Neutrophil (primary cell): ENCODE measurements around the gene ANKS4B.
"Not testable (repeated sequence)": the region's sequence is repeated elsewhere in the genome, so short reads cannot be mapped to it uniquely, and the experiment has no call there.

Source experiments
- H3K27ac ChIP-seq: fragments of 200-600 bp; sonication (generic); 2 replicates; pipeline ENCODE4 v1.5.1; 2016; ENCODE audit warnings: mild to moderate bottlenecking, moderate library complexity
- H3K27me3 ChIP-seq: fragments of 200-600 bp; sonication (generic); 2 replicates; pipeline ENCODE4 v1.6.0; 2016; ENCODE audit warnings: mild to moderate bottlenecking
- H3K36me3 ChIP-seq: fragments of 200-600 bp; sonication (generic); 2 replicates; pipeline ENCODE4 v1.5.1; 2017
- H3K4me1 ChIP-seq, 2 experiments: fragments of 200-600 bp in 1 of 2; sonication (generic) in 1 of 2; 1 replicate in 1 of 2; 2 replicates in 1 of 2; pipeline versions ENCODE4 v1.5.1 to v1.6.1; 2013 to 2016; ENCODE audit warnings: low read depth in 1 of 2, low read length in 1 of 2, mild to moderate bottlenecking in 1 of 2, moderate library complexity in 1 of 2; ENCODE audit not compliant: control insufficient read depth in 1 of 2, insufficient read depth in 1 of 2
- H3K4me3 ChIP-seq, 2 experiments: fragments of 200-600 bp in 1 of 2; sonication (generic) in 1 of 2; 1 replicate in 1 of 2; 2 replicates in 1 of 2; pipeline ENCODE4 v1.5.1; 2013 to 2016; ENCODE audit warnings: low read depth in 1 of 2, low read length in 1 of 2, mild to moderate bottlenecking in 1 of 2, moderate library complexity in 1 of 2
- H3K9me3 ChIP-seq: fragments of 200-600 bp; sonication (generic); 2 replicates; pipeline ENCODE4 v1.5.1; 2016
- TF ChIP-seq, protein P1 (sequence below): fragments of 200-600 bp; sonication (generic); IDR thresholded peaks from 2 replicates; pipeline ENCODE4 v1.5.1; 2016; ENCODE audit warnings: antibody characterized with exemption

Gene ANKS4B

DNA sequence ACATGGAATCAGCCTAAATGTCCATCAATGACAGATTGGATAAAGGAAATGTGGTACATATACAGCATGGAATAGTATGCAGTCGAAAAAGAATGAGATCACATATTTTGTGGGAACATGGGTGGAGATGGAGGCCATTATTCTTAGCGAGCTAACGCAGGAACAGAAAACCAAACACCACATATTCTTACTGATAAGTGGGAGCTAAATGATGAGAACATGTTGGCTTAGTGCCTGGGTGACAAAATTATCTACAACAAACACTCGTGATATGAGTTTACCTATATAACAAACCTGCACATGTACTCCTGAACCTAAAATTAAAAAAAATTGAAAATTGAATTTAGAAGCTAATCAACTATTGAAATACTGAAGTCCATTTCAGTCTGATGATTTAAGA lies 6.1 kb downstream of the ANKS4B start:
- Histone ChIP-seq H3K9me3 (no peaks in the 10 kb centered on the region), H3K4me1 (no peaks in the 10 kb centered on the region), H3K27ac (no peak overlapping the region), H3K36me3 (no peaks in the 10 kb centered on the region), H3K4me3 (no peak overlapping the region), H3K27me3 (peaks cover 11% of the 10 kb centered on the region)
- TF ChIP-seq, protein P1, sequence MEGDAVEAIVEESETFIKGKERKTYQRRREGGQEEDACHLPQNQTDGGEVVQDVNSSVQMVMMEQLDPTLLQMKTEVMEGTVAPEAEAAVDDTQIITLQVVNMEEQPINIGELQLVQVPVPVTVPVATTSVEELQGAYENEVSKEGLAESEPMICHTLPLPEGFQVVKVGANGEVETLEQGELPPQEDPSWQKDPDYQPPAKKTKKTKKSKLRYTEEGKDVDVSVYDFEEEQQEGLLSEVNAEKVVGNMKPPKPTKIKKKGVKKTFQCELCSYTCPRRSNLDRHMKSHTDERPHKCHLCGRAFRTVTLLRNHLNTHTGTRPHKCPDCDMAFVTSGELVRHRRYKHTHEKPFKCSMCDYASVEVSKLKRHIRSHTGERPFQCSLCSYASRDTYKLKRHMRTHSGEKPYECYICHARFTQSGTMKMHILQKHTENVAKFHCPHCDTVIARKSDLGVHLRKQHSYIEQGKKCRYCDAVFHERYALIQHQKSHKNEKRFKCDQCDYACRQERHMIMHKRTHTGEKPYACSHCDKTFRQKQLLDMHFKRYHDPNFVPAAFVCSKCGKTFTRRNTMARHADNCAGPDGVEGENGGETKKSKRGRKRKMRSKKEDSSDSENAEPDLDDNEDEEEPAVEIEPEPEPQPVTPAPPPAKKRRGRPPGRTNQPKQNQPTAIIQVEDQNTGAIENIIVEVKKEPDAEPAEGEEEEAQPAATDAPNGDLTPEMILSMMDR = no peak

DNA sequence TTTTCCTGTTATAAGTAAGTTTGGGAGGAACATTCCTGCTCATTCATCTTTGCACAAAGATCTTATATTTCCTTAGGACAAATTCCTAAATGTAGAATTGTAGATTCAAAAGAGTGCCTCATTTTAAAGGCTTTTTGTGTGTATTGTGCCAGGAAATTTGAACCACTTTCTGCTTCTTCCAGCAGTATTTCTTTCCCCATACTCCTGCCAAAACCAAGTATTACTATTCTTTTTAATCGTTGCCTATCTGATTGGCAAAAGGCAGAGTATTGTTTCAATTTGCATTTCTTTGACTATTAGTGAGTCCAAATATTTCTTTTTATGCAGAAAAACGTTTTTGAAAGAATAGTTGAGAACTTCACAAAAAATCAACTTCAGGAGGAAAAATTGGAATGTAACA lies 9.3 kb downstream of the ANKS4B start:
- Histone ChIP-seq H3K4me1 (no peaks in the 10 kb centered on the region), H3K27me3 (peaks cover 15% of the 10 kb centered on the region), H3K36me3 (no peaks in the 10 kb centered on the region), H3K9me3 (no peaks in the 10 kb centered on the region), H3K27ac (no peak overlapping the region), H3K4me3 (no peak overlapping the region)
- TF ChIP-seq, protein P1 = no peak

DNA sequence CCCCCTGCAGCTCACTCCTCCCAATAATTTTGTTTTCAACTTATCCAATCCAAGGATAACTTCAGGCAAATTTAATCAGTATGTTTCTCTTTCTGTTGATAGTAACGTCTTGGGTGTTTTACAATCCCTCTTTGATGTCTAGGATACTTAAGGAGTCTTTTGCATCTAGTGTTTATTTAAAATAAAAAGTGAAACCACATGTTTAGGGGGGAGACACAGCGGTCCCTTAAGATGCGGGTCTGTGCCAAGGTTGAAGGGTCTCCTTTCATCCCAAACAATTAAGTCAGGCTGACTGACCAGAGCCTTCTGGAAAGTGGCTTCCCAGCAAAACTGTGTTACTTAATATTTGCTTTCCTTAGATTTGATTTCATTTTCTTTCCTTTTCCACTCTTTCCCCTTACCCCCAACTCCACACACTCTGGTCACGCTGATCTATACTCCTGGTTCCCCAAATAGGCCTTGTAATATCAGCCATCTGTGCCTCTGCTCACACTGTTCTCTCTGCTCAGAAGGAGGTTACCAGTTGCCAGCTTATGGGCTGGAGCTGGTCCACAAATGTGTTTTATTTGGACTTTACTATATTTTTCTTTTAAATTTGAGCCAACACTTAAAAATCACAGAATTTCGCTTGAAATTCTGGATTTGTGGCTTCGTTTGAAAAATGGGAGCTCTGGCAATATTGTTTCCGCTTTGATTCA lies 11.2 kb downstream of the ANKS4B start:
- Histone ChIP-seq H3K4me1 (no peaks in the 10 kb centered on the region), H3K27me3 (peaks cover 18% of the 10 kb centered on the region), H3K9me3 (no peaks in the 10 kb centered on the region), H3K36me3 (no peaks in the 10 kb centered on the region), H3K27ac (no peak overlapping the region), H3K4me3 (no peak overlapping the region)
- TF ChIP-seq, protein P1 = no peak

DNA sequence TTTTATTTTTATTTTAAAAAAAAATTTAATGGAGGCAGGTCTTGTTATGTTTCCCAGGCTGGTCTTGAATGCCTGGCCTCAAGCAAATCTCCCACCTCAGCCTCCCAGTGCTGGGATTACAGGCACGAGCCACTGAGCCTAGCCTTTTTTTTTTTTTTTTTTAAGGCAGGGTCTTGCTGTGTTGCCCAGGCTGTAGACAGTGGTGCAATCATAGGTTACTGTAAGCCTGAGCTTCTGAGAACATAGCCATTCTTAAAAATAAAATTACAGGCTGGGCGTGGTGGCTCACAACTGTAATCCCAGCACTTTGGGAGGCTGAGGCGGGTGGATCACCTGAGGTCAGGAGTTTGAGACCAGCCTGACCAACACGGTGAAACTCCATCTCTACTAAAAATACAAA lies 14.7 kb downstream of the ANKS4B start:
- not testable (repeated sequence) for H3K4me3 ChIP-seq, H3K36me3 ChIP-seq, H3K4me1 ChIP-seq, H3K27ac ChIP-seq, H3K9me3 ChIP-seq
- peaks cover 20% of the 10 kb centered on the region for H3K27me3 ChIP-seq

DNA sequence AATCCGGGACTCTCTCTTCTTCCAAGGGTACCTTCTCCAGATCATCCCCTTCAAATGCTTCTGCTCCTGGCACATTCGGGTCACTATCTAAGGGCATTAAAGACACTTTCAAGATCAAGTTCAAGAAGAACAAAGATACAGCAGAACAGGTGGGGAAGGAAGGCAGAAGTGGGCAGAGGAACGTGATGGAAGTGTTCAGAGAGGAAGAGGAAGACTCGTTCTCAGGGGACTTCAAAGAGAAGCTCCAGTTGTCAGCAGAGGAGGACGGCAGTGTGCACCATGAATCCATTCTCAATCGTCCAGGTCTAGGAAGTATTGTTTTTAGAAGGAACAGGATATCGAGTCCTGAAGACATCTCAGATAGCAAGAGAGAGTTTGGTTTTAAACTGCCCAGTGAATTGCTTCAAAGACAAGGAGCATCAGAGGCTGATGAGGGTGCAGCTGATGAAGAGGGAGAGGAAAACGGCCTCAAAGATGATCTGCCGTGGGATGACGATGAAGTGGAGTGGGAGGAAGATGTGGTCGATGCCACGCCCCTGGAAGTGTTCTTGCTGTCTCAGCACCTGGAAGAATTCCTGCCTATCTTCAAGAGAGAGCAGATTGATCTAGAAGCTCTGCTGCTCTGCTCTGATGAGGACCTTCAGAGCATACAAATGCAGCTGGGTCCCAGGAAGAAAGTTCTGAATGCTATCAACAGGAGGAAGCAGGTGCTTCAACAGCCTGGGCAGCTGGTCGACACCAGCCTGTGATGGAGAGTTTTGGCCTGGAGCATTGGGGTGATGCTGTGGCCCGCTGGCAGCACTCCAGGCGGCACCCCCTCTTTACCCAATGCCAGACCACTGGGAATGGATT lies 16.8 kb downstream of the ANKS4B start:
- Histone ChIP-seq H3K27ac (no peak overlapping the region), H3K9me3 (no peaks in the 10 kb centered on the region), H3K27me3 (peaks cover 17% of the 10 kb centered on the region), H3K4me3 (no peak overlapping the region), H3K36me3 (no peaks in the 10 kb centered on the region), H3K4me1 (no peaks in the 10 kb centered on the region)
- TF ChIP-seq, protein P1 = no peak

DNA sequence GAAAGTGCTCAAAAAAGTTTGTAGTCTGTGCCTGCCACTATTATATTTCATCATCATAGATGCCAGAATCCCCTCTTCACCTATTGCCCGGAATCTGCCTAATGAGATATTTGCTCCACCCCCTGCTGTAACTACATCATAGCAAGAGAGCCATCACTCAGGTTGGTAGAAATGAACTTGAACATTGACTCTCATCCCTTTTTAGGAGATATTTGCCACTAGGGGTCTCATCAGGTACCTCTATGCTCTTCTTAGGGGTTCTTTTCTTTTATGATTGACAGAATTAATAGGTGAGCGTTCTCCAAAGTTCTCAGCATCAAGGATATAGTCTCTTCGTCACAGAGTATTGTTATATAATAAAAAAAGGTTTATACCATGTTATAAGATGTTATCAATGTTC lies 20.0 kb downstream of the ANKS4B start:
- Histone ChIP-seq H3K4me3 (no peak overlapping the region), H3K27me3 (peaks cover 7% of the 10 kb centered on the region), H3K9me3 (no peaks in the 10 kb centered on the region), H3K27ac (no peak overlapping the region), H3K4me1 (no peaks in the 10 kb centered on the region), H3K36me3 (no peaks in the 10 kb centered on the region)
- TF ChIP-seq, protein P1 = no peak
